ENCODE results near the gene EHMT2. TPM values are rescaled to one million over a fixed set of nuclear protein-coding genes. Genes with fewer than 3 reads are reported as not detected.

Gene EHMT2
- polyA plus RNA-seq, 3 donors = 9.9 to 52.8 (median 16.0) TPM

GRCh38 chr6:31887173-31888007 is 10.1 kb downstream of the EHMT2 start:
- no peaks in the 10 kb centered on the region for H3K27me3 ChIP-seq (ENCODE audit: control insufficient read depth in 2 of 2, insufficient read depth in 2 of 2, low read length in 2 of 2)
- intact Hi-C loops (cut with micrococcal nuclease) = no loop called here
- H4K20me1 ChIP-seq (ENCODE audit: insufficient read depth, low read length) = no peaks in the 10 kb centered on the region
- H3K27me3 Mint-ChIP-seq (ENCODE audit: low read depth in 3 of 3) = no peaks in the 10 kb centered on the region
- H3K27ac Mint-ChIP-seq = peak overlapping the region in 1 of 7 donors; percentile 73
- H3K36me3 Mint-ChIP-seq = peaks cover 71 to 90% of the 10 kb centered on the region in 2 donors
- H3K36me3 ChIP-seq (replicated peaks in 1 of 2; ENCODE audit: control insufficient read depth in 1 of 2, insufficient read depth in 2 of 2, low read length in 2 of 2) = peaks cover 80 to 92% of the 10 kb centered on the region in 2 donors
- no peak for TF ChIP-seq CTCF (IDR thresholded peaks at IDR 0.05)
- no peak overlapping the region for H2AFZ ChIP-seq (ENCODE audit: insufficient read depth, low read depth, low read length, poor library complexity, severe bottlenecking)
- peaks cover 0 to under 1% (median 0%) of the 10 kb centered on the region in 7 donors for H3K9me3 Mint-ChIP-seq
- H3K79me2 ChIP-seq (ENCODE audit: insufficient read depth, low read length) = no peaks in the 10 kb centered on the region
- H3K4me3 Mint-ChIP-seq = no peak overlapping the region
- no peak overlapping the region for H3K9ac ChIP-seq (ENCODE audit: insufficient read depth, low read length, poor library complexity, severe bottlenecking)
- peak overlapping the region in 1 of 2 donors; percentile 14 for H3K27ac ChIP-seq (ENCODE audit: low read depth in 1 of 2, low read length in 2 of 2)
- WGBS (ENCODE audit: insufficient coverage) = 97% methylated on average over 10 of the region's 19 CpGs
- no peak overlapping the region for H3K4me2 ChIP-seq (replicated peaks; ENCODE audit: extremely low read depth, low read length, poor library complexity, severe bottlenecking)
- H3K9me3 ChIP-seq (replicated peaks in 1 of 2; ENCODE audit: control insufficient read depth in 1 of 2, insufficient read depth in 1 of 2, low read length in 2 of 2) = no peaks in the 10 kb centered on the region
- DNase-seq = no peak
- no peak overlapping the region for H3K4me3 ChIP-seq (replicated peaks in 1 of 3; ENCODE audit: low read depth in 2 of 3, low read length in 3 of 3)
- no peaks in the 10 kb centered on the region for H3K4me1 ChIP-seq (ENCODE audit: control insufficient read depth in 1 of 2, insufficient read depth in 2 of 2, low read length in 2 of 2)
- H3K4me1 Mint-ChIP-seq = peaks cover 2% of the 10 kb centered on the region

GRCh38 chr6:31886541-31886991 is 10.9 kb downstream of the EHMT2 start:
- no peaks in the 10 kb centered on the region for H3K9me3 ChIP-seq (replicated peaks in 1 of 2; ENCODE audit: control insufficient read depth in 1 of 2, insufficient read depth in 1 of 2, low read length in 2 of 2)
- peaks cover 81 to 89% of the 10 kb centered on the region in 2 donors for H3K36me3 ChIP-seq (replicated peaks in 1 of 2; ENCODE audit: control insufficient read depth in 1 of 2, insufficient read depth in 2 of 2, low read length in 2 of 2)
- no peaks in the 10 kb centered on the region for H3K27me3 Mint-ChIP-seq (ENCODE audit: low read depth in 3 of 3)
- peak overlapping the region in 2 of 7 donors; percentile 4 to 33 for H3K27ac Mint-ChIP-seq
- H3K36me3 Mint-ChIP-seq = peaks cover 74 to 90% of the 10 kb centered on the region in 2 donors
- peaks cover 2% of the 10 kb centered on the region for H3K4me1 Mint-ChIP-seq
- DNase-seq = no peak
- no peak overlapping the region for H3K9ac ChIP-seq (ENCODE audit: insufficient read depth, low read length, poor library complexity, severe bottlenecking)
- H3K79me2 ChIP-seq (ENCODE audit: insufficient read depth, low read length) = no peaks in the 10 kb centered on the region
- no peak overlapping the region for H3K27ac ChIP-seq (ENCODE audit: low read depth in 1 of 2, low read length in 2 of 2)
- no peaks in the 10 kb centered on the region for H3K4me1 ChIP-seq (ENCODE audit: control insufficient read depth in 1 of 2, insufficient read depth in 2 of 2, low read length in 2 of 2)
- no peak overlapping the region for H3K4me3 ChIP-seq (replicated peaks in 1 of 3; ENCODE audit: low read depth in 2 of 3, low read length in 3 of 3)
- no peaks in the 10 kb centered on the region for H4K20me1 ChIP-seq (ENCODE audit: insufficient read depth, low read length)
- TF ChIP-seq CTCF (IDR thresholded peaks at IDR 0.05) = no peak
- no peak overlapping the region for H2AFZ ChIP-seq (ENCODE audit: insufficient read depth, low read depth, low read length, poor library complexity, severe bottlenecking)
- H3K9me3 Mint-ChIP-seq = peaks cover 0 to 1% (median 0%) of the 10 kb centered on the region in 7 donors
- H3K27me3 ChIP-seq (ENCODE audit: control insufficient read depth in 2 of 2, insufficient read depth in 2 of 2, low read length in 2 of 2) = no peaks in the 10 kb centered on the region
- WGBS (ENCODE audit: insufficient coverage) = over 99% methylated on average over 17 of the region's 18 CpGs
- H3K4me2 ChIP-seq (replicated peaks; ENCODE audit: extremely low read depth, low read length, poor library complexity, severe bottlenecking) = no peak overlapping the region
- intact Hi-C loops (cut with micrococcal nuclease) = no loop called here
- no peak overlapping the region for H3K4me3 Mint-ChIP-seq

Measured in CD14-positive monocyte (primary cell).